Body of pancreas (tissue), 4 donors: ENCODE data around the gene KNOP1.

Source experiments
- CTCF ChIP-seq, 7 experiments: fragments of 450-650 bp in 4 of 7; fragments of 200-600 bp in 3 of 7; sonication (generic) in 3 of 7; IDR thresholded peaks; one replicate each; pipeline ENCODE4 v1.5.1; 2016 to 2019; ENCODE audit warnings: antibody characterized with exemption in 7 of 7
- POLR2A ChIP-seq, 3 donors: fragments of 450-650 bp; IDR thresholded peaks; one replicate each; pipeline ENCODE4 v1.6.1; 2016; ENCODE audit warnings: antibody characterized with exemption in 3 of 3, mild to moderate bottlenecking in 2 of 3

GRCh38 chr16:19685176-19685575, 32.9 kb downstream of the KNOP1 start:
- no peak for TF ChIP-seq CTCF (IDR thresholded peaks at IDR 0.05)
- no peak for TF ChIP-seq POLR2A (IDR thresholded peaks at IDR 0.05)
